ENCODE measurements around the gene RRP12.
"Not testable (repeated sequence)": the region's sequence is repeated elsewhere in the genome, so short reads cannot be mapped to it uniquely, and the experiment has no call there.

Gene RRP12

GRCh38 chr10:97366572-97366971 is 34.6 kb downstream of the RRP12 start:
- no peak for DNase-seq

- no peak for DNase-seq
Observed at GRCh38 chr10:97365761-97366351, 35.3 kb downstream of the RRP12 start.

- DNase-seq, result no peak
Observed at GRCh38 chr10:97363071-97363470, 38.1 kb downstream of the RRP12 start.

- no peak for DNase-seq
Observed at GRCh38 chr10:97362310-97363033, 38.7 kb downstream of the RRP12 start.

- no peak for DNase-seq
Observed at GRCh38 chr10:97361537-97361901, 39.6 kb downstream of the RRP12 start.

- DNase-seq, result no peak
Observed at GRCh38 chr10:97360705-97361536, 40.2 kb downstream of the RRP12 start.

- no peak for DNase-seq
Observed at GRCh38 chr10:97358781-97359180, 42.4 kb downstream of the RRP12 start.

- no peak for DNase-seq
Observed at GRCh38 chr10:97358349-97358748, 42.8 kb downstream of the RRP12 start.

- no peak for DNase-seq
Observed at GRCh38 chr10:97356918-97357317, 44.2 kb downstream of the RRP12 start.

- DNase-seq, result no peak
Observed at GRCh38 chr10:97356318-97356914, 44.7 kb downstream of the RRP12 start.

GRCh38 chr10:97355571-97355975 is 45.6 kb downstream of the RRP12 start:
- DNase-seq, result no peak

- no peak for DNase-seq
Observed at GRCh38 chr10:97353945-97354344, 47.2 kb downstream of the RRP12 start.

GRCh38 chr10:97349752-97350513 is 51.2 kb downstream of the RRP12 start:
- no peak for DNase-seq

- DNase-seq, result no peak
Observed at GRCh38 chr10:97347317-97347716, 53.8 kb downstream of the RRP12 start.

GRCh38 chr10:97343664-97344063 is 57.5 kb downstream of the RRP12 start:
- DNase-seq, result not testable (repeated sequence)

- no peak for DNase-seq
Observed at GRCh38 chr10:97341416-97341815, 59.7 kb downstream of the RRP12 start.

- DNase-seq, result no peak
Observed at GRCh38 chr10:97338041-97338440, 63.1 kb downstream of the RRP12 start.

- no peak for DNase-seq
Observed at GRCh38 chr10:97336942-97337831, 64.0 kb downstream of the RRP12 start.

- DNase-seq, result no peak
Observed at GRCh38 chr10:97336446-97336845, 64.7 kb downstream of the RRP12 start.

GRCh38 chr10:97336006-97336405 is 65.1 kb downstream of the RRP12 start:
- no peak for DNase-seq

- DNase-seq, result no peak
Observed at GRCh38 chr10:97335188-97335619, 65.9 kb downstream of the RRP12 start.

Data from stimulated activated CD4-positive, alpha-beta T cell treated with anti-CD3 and anti-CD28 coated beads, Interleukin-2, amount 100 ng/mL, for 48 hours (primary cell).